ENCODE data around the gene ZNF768. TPM values are rescaled to one million over a fixed set of nuclear protein-coding genes. Genes with fewer than 3 reads are reported as not detected.
"Not testable (repeated sequence)": the region's sequence is repeated elsewhere in the genome, so short reads cannot be mapped to it uniquely, and the experiment has no call there.

The ZNF768 gene
- total RNA-seq, 4 donors from 2014 or later, result 30.5 to 41.3 (median 36.6) TPM

DNA sequence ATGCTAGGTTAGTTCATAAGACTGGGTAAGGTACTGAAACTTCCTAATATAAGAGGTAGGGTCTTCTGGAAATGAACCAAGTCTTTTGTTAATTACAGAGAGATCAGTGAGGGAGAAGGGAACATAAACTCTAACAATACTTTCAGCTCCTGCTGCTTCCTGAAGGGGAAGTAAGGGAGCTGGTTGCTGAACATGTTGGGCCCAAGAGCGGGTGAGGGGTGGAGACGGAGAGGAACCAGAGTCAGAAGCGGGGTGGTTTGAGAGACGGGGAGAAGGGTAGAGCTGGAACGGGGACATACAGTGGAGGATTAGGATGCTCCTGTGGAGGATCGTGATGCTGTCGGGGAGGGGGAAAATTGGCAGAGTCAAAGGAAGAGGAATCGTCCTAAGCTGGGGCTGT lies 19.7 kb upstream of the ZNF768 start:
- Histone ChIP-seq H3K36me3 (no peaks in the 10 kb centered on the region), H3K27me3 (no peaks in the 10 kb centered on the region), H3K9me3 (no peaks in the 10 kb centered on the region), H3K27ac (no peak overlapping the region), H3K4me1 (peaks cover 5% of the 10 kb centered on the region), H3K4me3 (no peak overlapping the region)
- TF ChIP-seq, protein P1, sequence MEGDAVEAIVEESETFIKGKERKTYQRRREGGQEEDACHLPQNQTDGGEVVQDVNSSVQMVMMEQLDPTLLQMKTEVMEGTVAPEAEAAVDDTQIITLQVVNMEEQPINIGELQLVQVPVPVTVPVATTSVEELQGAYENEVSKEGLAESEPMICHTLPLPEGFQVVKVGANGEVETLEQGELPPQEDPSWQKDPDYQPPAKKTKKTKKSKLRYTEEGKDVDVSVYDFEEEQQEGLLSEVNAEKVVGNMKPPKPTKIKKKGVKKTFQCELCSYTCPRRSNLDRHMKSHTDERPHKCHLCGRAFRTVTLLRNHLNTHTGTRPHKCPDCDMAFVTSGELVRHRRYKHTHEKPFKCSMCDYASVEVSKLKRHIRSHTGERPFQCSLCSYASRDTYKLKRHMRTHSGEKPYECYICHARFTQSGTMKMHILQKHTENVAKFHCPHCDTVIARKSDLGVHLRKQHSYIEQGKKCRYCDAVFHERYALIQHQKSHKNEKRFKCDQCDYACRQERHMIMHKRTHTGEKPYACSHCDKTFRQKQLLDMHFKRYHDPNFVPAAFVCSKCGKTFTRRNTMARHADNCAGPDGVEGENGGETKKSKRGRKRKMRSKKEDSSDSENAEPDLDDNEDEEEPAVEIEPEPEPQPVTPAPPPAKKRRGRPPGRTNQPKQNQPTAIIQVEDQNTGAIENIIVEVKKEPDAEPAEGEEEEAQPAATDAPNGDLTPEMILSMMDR (IDR thresholded peaks at IDR 0.05), result no peak
- TF ChIP-seq POLR2AphosphoS5 (IDR thresholded peaks at IDR 0.05) (no peak), EP300 (IDR thresholded peaks at IDR 0.05) (no peak), POLR2A (IDR thresholded peaks at IDR 0.05) (no peak)
- 74% methylated on average over 8 of the region's 8 CpGs for WGBS
- no peak for DNase-seq (ENCODE audit: low spot score in 2 of 2)

GRCh38 chr16:30543067-30543466 lies 16.7 kb upstream of the ZNF768 start:
- Histone ChIP-seq H3K4me3 (no peak overlapping the region), H3K27ac (no peak overlapping the region), H3K27me3 (no peaks in the 10 kb centered on the region), H3K36me3 (no peaks in the 10 kb centered on the region), H3K4me1 (no peaks in the 10 kb centered on the region), H3K9me3 (no peaks in the 10 kb centered on the region)
- DNase-seq (ENCODE audit: low spot score in 2 of 2), result no peak
- TF ChIP-seq, protein P1 (IDR thresholded peaks at IDR 0.05), result no peak
- TF ChIP-seq POLR2A (IDR thresholded peaks at IDR 0.05) (no peak), POLR2AphosphoS5 (IDR thresholded peaks at IDR 0.05) (no peak), EP300 (IDR thresholded peaks at IDR 0.05) (no peak)
- WGBS, result 85% methylated on average over 5 of the region's 5 CpGs

- H3K9me3 ChIP-seq, result no peaks in the 10 kb centered on the region
- 71% methylated on average over 10 of the region's 10 CpGs for WGBS
- H3K4me1 ChIP-seq, result peaks cover under 1% of the 10 kb centered on the region
- no peak for DNase-seq (ENCODE audit: low spot score in 2 of 2)
- H3K27me3 ChIP-seq, result no peaks in the 10 kb centered on the region
- no peaks in the 10 kb centered on the region for H3K36me3 ChIP-seq
- H3K4me3 ChIP-seq, result no peak overlapping the region
- H3K27ac ChIP-seq, result no peak overlapping the region
- TF ChIP-seq POLR2AphosphoS5 (IDR thresholded peaks at IDR 0.05), result no peak
- no peak for TF ChIP-seq POLR2A (IDR thresholded peaks at IDR 0.05)
- TF ChIP-seq, protein P1 (IDR thresholded peaks at IDR 0.05), result no peak
- TF ChIP-seq EP300 (IDR thresholded peaks at IDR 0.05), result no peak
These were observed 15.3 kb upstream of the ZNF768 start for GRCh38 chr16:30541502-30542329.

GRCh38 chr16:30540916-30541464 lies 14.6 kb upstream of the ZNF768 start:
- not testable (repeated sequence) for DNase-seq (ENCODE audit: low spot score in 2 of 2); H3K27ac ChIP-seq

GRCh38 chr16:30539986-30540526 lies 13.7 kb upstream of the ZNF768 start:
- H3K36me3 ChIP-seq; H3K4me3 ChIP-seq; H3K27ac ChIP-seq; H3K27me3 ChIP-seq; H3K9me3 ChIP-seq; H3K4me1 ChIP-seq; DNase-seq (ENCODE audit: low spot score in 2 of 2): not testable (repeated sequence)
- 90% methylated on average over 12 of the region's 13 CpGs for WGBS

More at GRCh38 chr16:30540916-30541464, 14.6 kb upstream of the ZNF768 start:
- H3K36me3 ChIP-seq, H3K27me3 ChIP-seq, H3K4me3 ChIP-seq, H3K9me3 ChIP-seq, H3K4me1 ChIP-seq: not testable (repeated sequence)
- WGBS, result 67% methylated on average over 9 of the region's 9 CpGs

Data from suprapubic skin (tissue), 4 donors.